Thyroid gland (tissue), 4 donors: ENCODE results near the gene BRD3.

Experiments used
- POLR2A ChIP-seq, 2 donors: fragments of 450-650 bp; IDR thresholded peaks; one replicate each; pipeline ENCODE4 v1.6.1; 2017; ENCODE audit warnings: antibody characterized with exemption in 2 of 2, mild to moderate bottlenecking in 2 of 2, moderate library complexity in 1 of 2
- TF ChIP-seq, protein P1 (sequence below), 6 experiments: fragments of 200-600 bp in 3 of 6; fragments of 450-650 bp in 3 of 6; sonication (generic) in 3 of 6; IDR thresholded peaks; one replicate each; pipeline ENCODE4 v1.5.1; 2016 to 2019; ENCODE audit warnings: antibody characterized with exemption in 6 of 6, mild to moderate bottlenecking in 2 of 6, inconsistent platforms in 1 of 6, moderate library complexity in 1 of 6

DNA sequence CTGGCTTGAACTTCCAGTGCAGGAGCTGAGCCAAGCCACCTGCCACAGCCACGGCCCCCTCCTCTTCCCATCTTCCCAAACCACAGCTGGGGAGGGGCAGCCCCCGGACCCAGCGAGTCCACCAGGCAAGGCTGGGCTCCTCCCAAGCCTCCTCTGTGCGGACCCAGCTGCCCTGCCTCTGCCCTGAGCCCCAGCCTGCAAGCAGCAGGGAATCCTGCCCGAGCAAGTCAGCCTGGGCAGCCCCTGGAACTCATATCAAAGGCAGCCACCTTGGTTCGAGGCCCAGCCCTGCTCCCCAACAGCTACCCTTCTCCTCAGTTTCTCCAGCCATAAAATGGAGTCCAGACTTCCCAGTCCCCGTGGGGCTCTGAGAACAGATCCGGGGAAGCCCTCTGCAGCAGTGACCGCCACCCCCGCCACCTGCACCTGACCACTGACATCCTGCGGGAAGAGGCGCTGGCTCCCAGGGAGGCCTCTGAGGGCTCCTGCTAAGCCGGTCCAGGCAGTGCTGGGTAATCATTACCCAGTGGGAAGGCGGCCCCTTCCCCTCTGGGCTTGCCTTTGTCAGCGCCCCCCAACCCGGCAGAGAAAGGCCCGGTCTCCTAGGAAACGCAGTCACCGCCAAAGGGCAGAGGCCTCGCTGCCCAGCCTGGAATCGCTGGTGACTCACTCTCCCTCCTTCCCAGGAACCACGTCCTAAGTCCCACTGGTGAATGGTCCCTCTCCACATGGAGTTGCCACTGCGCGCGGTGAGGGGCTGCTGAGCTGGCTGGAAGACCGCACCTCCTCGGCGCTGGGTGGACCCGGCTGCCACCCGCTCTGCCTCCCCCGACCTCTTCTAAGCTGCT is 77.2 kb downstream of the BRD3 start:
- TF ChIP-seq POLR2A (IDR thresholded peaks at IDR 0.05), result no peak
- TF ChIP-seq, protein P1, sequence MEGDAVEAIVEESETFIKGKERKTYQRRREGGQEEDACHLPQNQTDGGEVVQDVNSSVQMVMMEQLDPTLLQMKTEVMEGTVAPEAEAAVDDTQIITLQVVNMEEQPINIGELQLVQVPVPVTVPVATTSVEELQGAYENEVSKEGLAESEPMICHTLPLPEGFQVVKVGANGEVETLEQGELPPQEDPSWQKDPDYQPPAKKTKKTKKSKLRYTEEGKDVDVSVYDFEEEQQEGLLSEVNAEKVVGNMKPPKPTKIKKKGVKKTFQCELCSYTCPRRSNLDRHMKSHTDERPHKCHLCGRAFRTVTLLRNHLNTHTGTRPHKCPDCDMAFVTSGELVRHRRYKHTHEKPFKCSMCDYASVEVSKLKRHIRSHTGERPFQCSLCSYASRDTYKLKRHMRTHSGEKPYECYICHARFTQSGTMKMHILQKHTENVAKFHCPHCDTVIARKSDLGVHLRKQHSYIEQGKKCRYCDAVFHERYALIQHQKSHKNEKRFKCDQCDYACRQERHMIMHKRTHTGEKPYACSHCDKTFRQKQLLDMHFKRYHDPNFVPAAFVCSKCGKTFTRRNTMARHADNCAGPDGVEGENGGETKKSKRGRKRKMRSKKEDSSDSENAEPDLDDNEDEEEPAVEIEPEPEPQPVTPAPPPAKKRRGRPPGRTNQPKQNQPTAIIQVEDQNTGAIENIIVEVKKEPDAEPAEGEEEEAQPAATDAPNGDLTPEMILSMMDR (IDR thresholded peaks at IDR 0.05), result no peak
